KMS-11 (cell line): Measurements from ENCODE around the gene ARHGAP24.

Experiments
- H2AFZ ChIP-seq: fragments of 200-600 bp; sonication (generic); 2 replicates; pipeline ENCODE4 v1.6.1; 2016; ENCODE audit warnings: antibody characterized with exemption, mixed run types, low read depth
- H3K27ac ChIP-seq: fragments of 200-600 bp; sonication (generic); 2 replicates; pipeline ENCODE4 v1.6.1; 2016; ENCODE audit warnings: mild to moderate bottlenecking, mixed run types
- H3K27me3 ChIP-seq: fragments of 200-600 bp; sonication (generic); 2 replicates; pipeline ENCODE4 v1.6.1; 2017; ENCODE audit warnings: mild to moderate bottlenecking, low read depth, mixed run types, moderate library complexity; ENCODE audit not compliant: insufficient read depth
- H3K36me3 ChIP-seq: fragments of 200-600 bp; sonication (generic); 2 replicates; pipeline ENCODE4 v1.6.1; 2017; ENCODE audit warnings: mild to moderate bottlenecking, mixed run types; ENCODE audit not compliant: insufficient read depth
- H3K4me1 ChIP-seq: fragments of 200-600 bp; sonication (generic); 2 replicates; pipeline ENCODE4 v1.6.1; 2016; ENCODE audit warnings: mild to moderate bottlenecking, low read depth, mixed run types; ENCODE audit not compliant: poor library complexity, severe bottlenecking
- H3K4me2 ChIP-seq: fragments of 200-600 bp; sonication (generic); 2 replicates; pipeline ENCODE4 v1.7.0; 2016; ENCODE audit warnings: mild to moderate bottlenecking, mixed run types
- H3K4me3 ChIP-seq: fragments of 200-600 bp; sonication (generic); IDR thresholded peaks from 2 replicates; pipeline ENCODE4 v1.6.1; 2017; ENCODE audit warnings: low read depth, low read length, mixed read lengths; ENCODE audit not compliant: insufficient read depth
- H3K79me2 ChIP-seq: fragments of 200-600 bp; sonication (generic); 2 replicates; pipeline ENCODE4 v1.6.1; 2016; ENCODE audit warnings: low read depth, mixed run types; ENCODE audit not compliant: insufficient read depth
- H3K9ac ChIP-seq: fragments of 200-600 bp; sonication (generic); 2 replicates; pipeline ENCODE4 v1.6.1; 2016; ENCODE audit warnings: mild to moderate bottlenecking, mixed run types
- H4K20me1 ChIP-seq: fragments of 200-600 bp; sonication (generic); 2 replicates; pipeline ENCODE4 v1.6.1; 2016; ENCODE audit warnings: mild to moderate bottlenecking, mixed run types; ENCODE audit not compliant: insufficient read depth
- TF ChIP-seq, protein P1 (sequence below): fragments of 200-600 bp; sonication (generic); conservative IDR thresholded peaks from 2 replicates; pipeline ENCODE4 v1.6.1; 2017; ENCODE audit warnings: low read depth, mild to moderate bottlenecking, antibody characterized with exemption, low read length, moderate library complexity, mixed read lengths

Gene ARHGAP24

DNA sequence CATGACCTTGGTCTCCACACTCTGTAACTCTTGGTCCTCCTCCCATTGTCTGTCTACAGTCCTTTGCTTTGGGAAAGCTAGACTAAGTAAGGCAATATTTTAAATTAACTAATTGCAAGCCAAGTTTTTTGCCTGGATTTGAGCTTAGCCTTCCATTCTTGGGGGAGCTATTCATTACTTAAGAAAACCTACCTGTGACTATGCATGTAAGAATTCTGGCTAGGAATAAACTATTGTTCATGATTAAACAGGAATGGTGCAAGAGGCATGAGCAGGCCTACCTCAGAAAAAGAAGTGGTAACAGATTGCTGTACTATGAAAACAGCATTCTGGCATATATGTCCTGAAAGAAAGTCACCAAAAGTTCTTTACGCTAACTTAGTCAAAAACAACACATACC lies 575.5 kb downstream of the ARHGAP24 start:
- Histone ChIP-seq H3K4me1 (no peaks in the 10 kb centered on the region), H4K20me1 (no peaks in the 10 kb centered on the region), H3K9ac (no peak overlapping the region), H3K79me2 (no peaks in the 10 kb centered on the region), H3K4me2 (no peak overlapping the region), H3K27me3 (no peaks in the 10 kb centered on the region), H3K27ac (no peak overlapping the region), H3K36me3 (no peaks in the 10 kb centered on the region), H3K4me3 (no peak overlapping the region), H2AFZ (no peak overlapping the region)
- TF ChIP-seq, protein P1, sequence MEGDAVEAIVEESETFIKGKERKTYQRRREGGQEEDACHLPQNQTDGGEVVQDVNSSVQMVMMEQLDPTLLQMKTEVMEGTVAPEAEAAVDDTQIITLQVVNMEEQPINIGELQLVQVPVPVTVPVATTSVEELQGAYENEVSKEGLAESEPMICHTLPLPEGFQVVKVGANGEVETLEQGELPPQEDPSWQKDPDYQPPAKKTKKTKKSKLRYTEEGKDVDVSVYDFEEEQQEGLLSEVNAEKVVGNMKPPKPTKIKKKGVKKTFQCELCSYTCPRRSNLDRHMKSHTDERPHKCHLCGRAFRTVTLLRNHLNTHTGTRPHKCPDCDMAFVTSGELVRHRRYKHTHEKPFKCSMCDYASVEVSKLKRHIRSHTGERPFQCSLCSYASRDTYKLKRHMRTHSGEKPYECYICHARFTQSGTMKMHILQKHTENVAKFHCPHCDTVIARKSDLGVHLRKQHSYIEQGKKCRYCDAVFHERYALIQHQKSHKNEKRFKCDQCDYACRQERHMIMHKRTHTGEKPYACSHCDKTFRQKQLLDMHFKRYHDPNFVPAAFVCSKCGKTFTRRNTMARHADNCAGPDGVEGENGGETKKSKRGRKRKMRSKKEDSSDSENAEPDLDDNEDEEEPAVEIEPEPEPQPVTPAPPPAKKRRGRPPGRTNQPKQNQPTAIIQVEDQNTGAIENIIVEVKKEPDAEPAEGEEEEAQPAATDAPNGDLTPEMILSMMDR = no peak
